ENCODE results near the gene ANXA11.
A peak's percentile ranks its signal among the peaks of the same experiment; 100 is the strongest.

Gene ANXA11

DNA sequence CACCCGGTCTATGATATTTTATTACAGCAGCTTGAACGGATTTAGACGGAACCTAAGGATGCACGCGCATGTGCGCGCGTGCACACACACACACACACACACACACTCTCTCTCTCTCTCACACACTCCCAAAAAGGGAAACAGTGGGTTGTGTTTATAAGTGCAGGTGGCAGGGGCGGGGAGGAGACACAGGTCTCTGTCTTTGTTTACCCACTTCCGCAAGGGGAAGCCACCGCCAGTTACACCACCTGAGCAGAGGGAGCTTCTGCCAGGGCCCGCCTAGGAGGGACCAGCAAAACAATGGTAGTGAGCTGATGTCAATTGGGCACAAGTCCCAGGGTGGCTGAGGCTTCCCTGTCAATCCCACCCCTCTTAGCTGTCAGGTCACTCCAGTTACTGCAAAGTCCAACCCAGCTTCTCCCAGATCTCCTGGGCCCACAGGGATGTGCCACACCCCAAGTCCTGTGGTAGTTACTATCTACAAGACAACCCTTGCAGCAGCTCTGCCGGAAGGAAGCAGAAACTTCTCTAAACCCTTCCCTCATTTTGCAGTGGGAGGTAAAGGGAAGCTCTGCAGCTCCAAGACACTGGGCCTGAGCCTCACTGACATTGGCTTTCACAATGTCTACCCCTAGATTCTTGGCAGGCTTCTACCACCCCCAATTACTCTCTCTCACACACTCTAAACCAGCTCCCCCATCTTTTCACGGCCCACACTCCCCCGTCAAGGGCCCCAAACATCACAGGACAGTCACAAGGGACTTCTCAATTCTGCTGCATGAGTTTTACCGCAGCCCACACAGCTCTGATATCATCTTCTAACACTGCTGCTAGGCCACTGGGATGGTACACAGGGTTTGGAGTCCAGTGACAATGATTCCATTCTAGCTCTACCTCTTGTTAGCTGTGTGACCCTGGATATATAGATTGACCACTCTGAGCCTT lies 17.6 kb downstream of the ANXA11 start:
- DNase-seq, result peak; percentile 77

DNA sequence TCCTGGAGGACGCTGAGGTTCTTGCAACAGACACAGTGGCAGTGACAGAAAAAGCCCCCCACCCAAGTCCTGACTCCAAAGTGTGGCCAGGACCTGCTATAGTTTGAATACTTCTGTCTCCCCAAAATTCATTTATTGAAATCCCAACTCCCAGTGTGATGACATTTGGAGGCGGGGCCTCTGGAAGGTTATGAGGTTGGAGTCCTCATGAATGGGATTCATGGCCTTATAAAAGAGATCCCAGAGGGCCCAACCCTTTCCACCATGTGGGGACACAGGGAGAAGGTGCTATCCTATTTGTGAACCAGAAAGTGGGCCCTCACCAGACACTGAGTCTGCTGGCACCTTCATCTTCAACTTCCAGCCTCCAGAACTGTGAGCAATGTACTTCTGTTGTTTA lies 18.3 kb downstream of the ANXA11 start:
- DNase-seq, result no peak

DNA sequence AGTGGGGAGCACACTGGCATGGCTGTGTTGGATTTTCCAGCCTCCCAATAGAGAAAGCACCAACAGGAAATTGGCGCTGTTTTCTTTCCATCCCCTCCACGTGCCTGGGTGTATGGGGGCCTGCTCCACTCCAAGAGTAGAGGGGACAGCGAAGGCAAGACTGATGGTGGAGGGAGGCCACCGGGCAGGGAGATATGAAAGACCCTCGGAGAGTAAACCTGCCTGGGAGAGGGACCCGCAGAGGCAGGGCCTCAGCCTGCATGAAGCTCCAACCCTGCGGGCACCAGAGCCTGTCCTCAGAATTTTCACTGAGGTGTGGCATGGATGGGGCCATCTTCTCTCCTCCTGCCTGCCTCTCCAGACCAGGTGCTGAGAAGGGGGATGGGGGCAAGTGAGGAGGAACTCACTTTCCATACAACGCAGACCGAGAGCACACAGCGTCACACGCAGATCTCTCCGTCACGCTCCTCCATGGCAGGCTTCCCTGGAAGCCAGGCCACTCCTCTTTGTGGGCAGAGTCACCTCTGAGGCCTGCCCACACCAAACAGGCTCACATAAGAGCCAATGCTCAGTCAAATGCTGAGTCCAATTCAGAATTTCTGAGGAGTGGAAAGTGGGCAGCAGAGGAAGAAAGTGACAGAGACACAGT lies 18.8 kb downstream of the ANXA11 start:
- no peak for DNase-seq

GRCh38 chr10:80185578-80186299 lies 19.6 kb downstream of the ANXA11 start:
- no peak for DNase-seq

DNA sequence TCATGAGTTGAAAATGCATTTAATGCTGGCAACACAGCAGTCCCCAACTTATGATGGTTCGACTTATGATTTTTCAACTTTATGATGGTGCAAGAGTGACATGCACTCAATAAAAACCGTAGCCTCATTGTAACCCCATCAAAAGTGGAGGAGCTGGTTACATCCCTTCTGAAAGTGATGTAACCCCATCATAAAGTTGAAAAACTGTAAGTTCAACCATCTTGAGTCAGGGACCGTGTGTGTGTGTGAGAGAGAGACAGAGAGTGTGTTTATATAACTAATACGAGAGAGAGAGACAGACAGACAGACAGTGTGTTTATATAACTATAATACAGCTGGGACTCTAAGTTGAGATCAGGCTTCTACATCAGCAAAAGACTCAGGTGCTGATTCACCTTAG lies 21.0 kb downstream of the ANXA11 start:
- DNase-seq, result no peak

DNA sequence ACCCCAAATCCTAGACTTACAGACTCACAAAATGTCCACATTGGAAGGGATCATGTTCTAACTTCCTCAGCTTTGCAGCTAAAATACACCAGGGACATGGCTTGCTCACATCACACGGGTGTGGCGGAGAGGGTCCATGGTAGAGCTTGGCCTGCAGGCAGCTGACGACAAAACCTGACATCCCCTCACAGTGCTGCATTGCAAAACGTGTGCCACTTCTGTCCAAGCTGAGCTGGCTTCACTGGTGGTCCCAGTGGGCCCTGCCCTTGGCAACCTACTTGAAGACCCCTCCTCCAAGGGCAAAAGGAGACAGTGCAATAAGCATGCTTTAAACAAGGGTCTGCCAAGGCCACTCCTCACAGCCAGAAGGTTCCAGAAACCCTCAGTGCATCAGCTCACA lies 21.9 kb downstream of the ANXA11 start:
- DNase-seq, result no peak

DNA sequence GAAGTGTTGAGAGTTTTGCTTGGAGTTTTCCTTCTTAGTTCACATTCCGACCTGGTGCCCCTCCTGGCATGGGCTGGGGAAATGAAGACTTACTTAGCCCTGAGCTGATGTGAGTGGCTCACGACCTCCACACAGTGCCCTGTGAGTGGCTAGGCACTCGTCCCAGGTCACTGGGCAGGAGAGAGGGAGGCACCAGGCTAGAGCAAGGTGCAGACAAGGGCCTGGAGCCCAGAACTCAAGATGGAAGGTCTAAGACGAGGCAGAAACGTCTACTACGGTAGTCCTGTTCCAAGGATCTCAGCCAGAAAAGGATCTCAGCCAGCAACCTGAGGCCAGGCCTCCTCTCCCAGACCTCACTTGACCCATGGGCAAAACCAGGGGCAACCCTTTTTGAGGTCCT lies 22.4 kb downstream of the ANXA11 start:
- no peak for DNase-seq

GRCh38 chr10:80177781-80178636 lies 27.3 kb downstream of the ANXA11 start:
- no peak for DNase-seq

GRCh38 chr10:80176526-80176925 lies 28.8 kb downstream of the ANXA11 start:
- no peak for DNase-seq

DNA sequence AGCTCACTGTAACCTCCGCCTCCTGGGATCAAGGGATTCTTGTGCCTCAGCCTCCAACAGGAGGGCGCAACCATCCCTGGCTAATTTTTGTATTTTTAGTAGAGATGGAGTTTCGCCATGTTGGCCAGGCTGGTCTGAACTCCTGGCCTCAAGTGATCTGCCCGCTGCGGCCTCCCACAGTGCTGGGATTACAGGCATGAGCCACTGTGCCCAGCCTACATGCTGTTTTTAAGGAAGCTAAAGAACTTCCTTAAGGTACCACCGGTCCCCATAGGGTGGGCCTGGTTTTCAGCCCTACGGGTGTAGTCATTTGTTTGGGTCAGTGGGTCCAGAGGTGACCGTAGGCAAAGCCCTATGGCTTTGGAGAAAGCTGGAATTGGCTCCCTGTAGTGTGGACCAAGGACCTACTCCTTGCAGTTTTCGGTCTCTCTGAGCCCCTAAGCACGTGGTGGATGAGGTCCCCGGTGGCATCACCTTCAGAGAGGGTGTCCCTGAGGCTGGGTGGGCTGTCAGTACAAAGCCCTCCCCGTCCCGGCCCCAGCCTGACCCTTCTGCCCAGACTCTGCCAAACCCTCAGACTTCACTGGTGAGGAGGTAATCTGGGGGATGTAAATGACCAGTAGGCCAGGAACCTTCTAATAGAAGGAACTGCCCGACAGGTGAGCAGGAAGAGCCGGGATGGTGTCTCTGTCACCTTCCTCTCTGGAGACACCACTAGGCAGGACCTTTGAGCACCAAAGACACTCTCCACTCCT lies 30.5 kb downstream of the ANXA11 start:
- no peak for DNase-seq

DNA sequence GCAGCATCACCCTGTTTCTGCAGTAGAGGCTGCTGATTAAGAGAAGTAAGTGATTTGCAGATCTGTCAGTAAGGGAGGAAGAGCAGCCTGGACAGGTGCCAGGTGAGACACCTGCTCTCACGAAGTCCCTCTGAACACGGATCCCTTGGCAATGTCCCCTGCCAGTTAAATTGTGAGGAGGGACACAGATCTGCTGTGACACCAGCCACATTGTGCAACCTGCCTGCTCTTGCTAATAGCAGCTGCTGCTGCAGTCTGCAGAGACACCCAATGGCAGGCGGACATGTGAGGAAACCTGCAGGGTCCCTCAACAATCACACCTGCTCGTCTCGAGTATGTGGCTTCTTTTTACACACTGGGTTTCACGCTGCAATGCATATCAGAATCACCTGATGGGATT lies 31.9 kb downstream of the ANXA11 start:
- DNase-seq, result no peak

GRCh38 chr10:80172896-80173295 lies 32.4 kb downstream of the ANXA11 start:
- no peak for DNase-seq

GRCh38 chr10:80171248-80171660 lies 34.1 kb downstream of the ANXA11 start:
- no peak for DNase-seq

GRCh38 chr10:80170641-80171040 lies 34.7 kb downstream of the ANXA11 start:
- DNase-seq, result no peak

- no peak for DNase-seq
Observed at GRCh38 chr10:80170026-80170425, 35.3 kb downstream of the ANXA11 start.

GRCh38 chr10:80168679-80169380 lies 36.5 kb downstream of the ANXA11 start:
- DNase-seq, result no peak

DNA sequence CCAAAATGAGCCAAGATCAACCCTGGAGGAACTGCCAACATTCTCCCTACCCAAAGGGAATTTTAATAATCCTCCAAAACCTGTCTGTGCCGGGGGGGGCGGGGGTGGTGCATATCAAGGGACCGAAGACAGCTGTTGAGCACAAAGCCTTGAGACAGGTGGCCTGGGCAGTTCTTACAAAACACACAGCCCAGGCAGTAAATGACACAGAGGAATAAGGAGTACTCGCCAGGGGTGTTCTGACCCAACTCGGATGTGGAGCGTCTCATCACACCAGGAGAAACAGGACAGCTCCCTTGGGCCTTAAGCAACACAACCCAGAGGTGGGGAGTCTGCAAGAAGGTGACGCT lies 37.2 kb downstream of the ANXA11 start:
- no peak for DNase-seq

DNA sequence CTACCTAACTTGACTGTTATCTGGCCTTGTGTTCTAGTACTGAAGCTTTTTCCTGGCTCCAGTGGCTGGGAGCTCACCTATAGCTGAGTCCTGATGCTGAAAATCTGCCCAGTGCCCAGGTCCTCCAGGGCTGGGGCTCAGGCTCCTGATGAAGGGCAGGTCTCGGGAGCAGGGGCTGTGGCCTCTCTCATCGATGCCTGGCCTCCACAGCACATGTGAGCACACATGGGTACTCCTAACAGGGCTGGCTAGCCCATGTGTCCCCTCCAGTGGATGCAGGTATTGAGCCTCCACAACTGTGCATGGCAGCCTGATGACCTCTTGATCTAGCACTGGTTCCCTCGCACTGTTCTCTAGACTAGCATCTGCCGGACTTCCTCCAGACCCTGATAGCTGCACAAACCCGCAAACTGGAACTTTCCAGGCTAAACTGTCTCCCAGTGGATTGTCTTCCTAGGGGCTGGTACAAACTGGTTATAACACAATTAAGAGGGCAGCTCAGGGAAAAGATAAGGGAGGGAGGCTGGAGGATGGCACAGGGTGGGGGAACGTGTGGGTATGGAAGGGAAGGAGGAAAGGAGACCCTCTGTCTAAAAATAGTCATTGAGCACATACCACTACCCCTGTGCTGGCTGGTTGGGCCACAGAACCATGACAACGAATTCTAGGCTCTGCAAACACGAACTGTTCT lies 37.7 kb downstream of the ANXA11 start:
- DNase-seq, result no peak

DNA sequence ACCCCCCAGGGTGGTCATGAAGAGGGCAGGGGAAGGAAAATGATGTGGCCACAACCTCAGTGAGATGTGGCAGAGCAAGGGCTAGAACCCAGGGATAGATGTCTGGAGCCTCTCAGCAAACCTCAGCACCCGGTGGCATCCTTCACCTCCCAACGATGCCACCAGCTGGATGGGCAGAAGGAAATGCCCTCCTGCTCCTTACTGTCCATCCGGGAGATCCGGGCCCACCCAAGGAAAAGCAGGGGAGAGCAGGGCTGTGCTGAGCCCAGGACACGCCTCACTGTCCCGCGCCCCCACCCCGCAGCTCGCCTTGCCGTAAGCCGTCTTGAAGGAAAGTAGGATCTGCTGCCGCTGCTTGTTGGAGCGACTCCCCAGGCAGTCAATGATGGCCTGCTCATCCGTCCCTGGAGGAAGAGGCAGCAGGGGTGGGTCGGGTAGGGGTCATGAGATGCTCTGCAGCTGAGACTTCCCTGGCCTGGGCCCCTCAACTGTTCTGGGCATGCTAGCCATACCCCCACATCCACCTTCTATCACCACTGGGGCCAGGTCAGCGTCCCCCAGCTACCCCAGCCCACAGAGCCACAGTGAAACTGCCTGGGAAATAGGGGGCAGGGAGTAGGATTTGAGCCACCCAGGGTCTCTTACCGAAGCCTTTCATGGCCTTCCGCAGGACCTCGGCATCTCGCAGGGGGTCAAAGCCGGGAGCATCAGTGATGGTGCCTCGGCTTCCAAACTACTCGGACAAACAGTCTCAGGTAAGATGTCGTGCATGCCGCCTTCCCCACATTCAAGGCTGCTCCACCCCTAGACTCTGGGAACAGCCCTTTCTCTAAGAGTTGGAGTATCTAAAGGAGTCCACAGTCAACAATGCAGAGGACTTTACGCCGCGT lies 38.5 kb downstream of the ANXA11 start:
- DNase-seq, result no peak

- no peak for DNase-seq
Observed at GRCh38 chr10:80165173-80165572, 40.2 kb downstream of the ANXA11 start.
